Vagina (tissue), 2 donors: ENCODE results near the gene TJAP1. TPM values are rescaled to one million over a fixed set of nuclear protein-coding genes. Genes with fewer than 3 reads are reported as not detected.

ENCODE experiments used
- DNase-seq, 2 donors: peaks; one replicate each; pipeline ENCODE4 v3.0.0-alpha.2; 2017; ENCODE audit errors: extremely low spot score in 2 of 2
- H3K27ac ChIP-seq: fragments of 200-600 bp; sonication (generic); one replicate; pipeline ENCODE4 v1.5.1; 2019
- H3K27me3 ChIP-seq: fragments of 200-600 bp; sonication (generic); one replicate; pipeline ENCODE4 v1.5.1; 2019
- H3K36me3 ChIP-seq, 2 donors: fragments of 200-600 bp; sonication (generic); one replicate each; pipeline ENCODE4 v1.5.1; 2017 to 2019
- H3K4me1 ChIP-seq: fragments of 200-600 bp; sonication (generic); one replicate; pipeline ENCODE4 v1.5.1; 2019
- H3K4me3 ChIP-seq, 2 donors: fragments of 200-600 bp; sonication (generic); 1 replicate in 1 of 2; 2 replicates in 1 of 2; pipeline ENCODE4 v1.5.1; 2016 to 2019
- H3K9me3 ChIP-seq: fragments of 200-600 bp; sonication (generic); one replicate; pipeline ENCODE4 v1.5.1; 2019
- POLR2A ChIP-seq, 2 donors: fragments of 450-650 bp; IDR thresholded peaks; one replicate each; pipeline ENCODE4 v1.6.1; 2017; ENCODE audit warnings: antibody characterized with exemption in 2 of 2, mild to moderate bottlenecking in 2 of 2, moderate library complexity in 2 of 2
- POLR2AphosphoS5 ChIP-seq, 2 donors: sonication (generic); formaldehyde crosslinking; IDR thresholded peaks; one replicate each; pipeline ENCODE4 v1.9.0; 2017; ENCODE audit warnings: antibody characterized with exemption in 2 of 2, mild to moderate bottlenecking in 2 of 2, low read depth in 1 of 2; ENCODE audit not compliant: insufficient read depth in 1 of 2
- intact Hi-C: fragments of 100-400 bp; cut with DNase I; formaldehyde crosslinking; loops from one replicate; pipeline ENCODE4 v1.15.1; 2023
- total RNA-seq: library from RNA; depleted of rRNA; stranded (reverse); fragments of >200 nt; gene quantifications from one replicate; pipeline ENCODE4 v1.2.3, GENCODE V29; 2016
- TF ChIP-seq, protein P1 (sequence below), 3 experiments: fragments of 450-650 bp in 2 of 3; fragments of 200-600 bp in 1 of 3; sonication (generic) in 1 of 3; IDR thresholded peaks; one replicate each; pipeline ENCODE4 v1.5.1; 2017 to 2019; ENCODE audit warnings: antibody characterized with exemption in 3 of 3, mild to moderate bottlenecking in 2 of 3, moderate library complexity in 2 of 3

TJAP1 gene
- total RNA-seq, 1 donor from 2014 or later = 27.5 TPM

DNA sequence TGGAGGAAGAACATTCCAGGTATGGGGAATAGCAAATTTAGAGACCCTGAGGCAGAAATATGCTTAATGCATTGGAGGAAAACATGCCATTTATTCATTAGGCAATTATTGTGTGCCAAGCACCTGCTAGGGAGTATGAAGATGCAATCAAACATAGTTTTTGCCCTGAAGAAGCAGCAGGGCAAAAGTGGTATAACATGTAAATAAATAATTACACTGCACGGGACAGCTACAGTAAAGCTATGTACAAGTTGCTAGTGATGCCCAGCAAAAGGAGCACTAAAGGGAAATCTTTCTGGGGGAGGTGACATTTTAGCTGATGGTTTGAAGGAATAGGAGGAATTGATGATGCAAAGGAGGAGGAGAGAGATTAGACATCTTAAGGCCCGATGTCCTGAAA, 624 bp upstream of the TJAP1 start:
- no peaks in the 10 kb centered on the region for H3K9me3 ChIP-seq
- H3K4me1 ChIP-seq = peaks cover 38% of the 10 kb centered on the region
- no peaks in the 10 kb centered on the region for H3K36me3 ChIP-seq
- peak overlapping the region; percentile 90 for H3K27ac ChIP-seq
- TF ChIP-seq POLR2AphosphoS5 (IDR thresholded peaks at IDR 0.05; ENCODE audit: insufficient read depth in 1 of 2, low read depth in 1 of 2) (no peak), POLR2A (IDR thresholded peaks at IDR 0.05) (no peak)
- TF ChIP-seq, protein P1, sequence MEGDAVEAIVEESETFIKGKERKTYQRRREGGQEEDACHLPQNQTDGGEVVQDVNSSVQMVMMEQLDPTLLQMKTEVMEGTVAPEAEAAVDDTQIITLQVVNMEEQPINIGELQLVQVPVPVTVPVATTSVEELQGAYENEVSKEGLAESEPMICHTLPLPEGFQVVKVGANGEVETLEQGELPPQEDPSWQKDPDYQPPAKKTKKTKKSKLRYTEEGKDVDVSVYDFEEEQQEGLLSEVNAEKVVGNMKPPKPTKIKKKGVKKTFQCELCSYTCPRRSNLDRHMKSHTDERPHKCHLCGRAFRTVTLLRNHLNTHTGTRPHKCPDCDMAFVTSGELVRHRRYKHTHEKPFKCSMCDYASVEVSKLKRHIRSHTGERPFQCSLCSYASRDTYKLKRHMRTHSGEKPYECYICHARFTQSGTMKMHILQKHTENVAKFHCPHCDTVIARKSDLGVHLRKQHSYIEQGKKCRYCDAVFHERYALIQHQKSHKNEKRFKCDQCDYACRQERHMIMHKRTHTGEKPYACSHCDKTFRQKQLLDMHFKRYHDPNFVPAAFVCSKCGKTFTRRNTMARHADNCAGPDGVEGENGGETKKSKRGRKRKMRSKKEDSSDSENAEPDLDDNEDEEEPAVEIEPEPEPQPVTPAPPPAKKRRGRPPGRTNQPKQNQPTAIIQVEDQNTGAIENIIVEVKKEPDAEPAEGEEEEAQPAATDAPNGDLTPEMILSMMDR (IDR thresholded peaks at IDR 0.05) = no peak
- DNase-seq = no peak
- H3K4me3 ChIP-seq = peak overlapping the region; percentile 67 to 90
- no peaks in the 10 kb centered on the region for H3K27me3 ChIP-seq
- intact Hi-C loops = no loop called here

DNA sequence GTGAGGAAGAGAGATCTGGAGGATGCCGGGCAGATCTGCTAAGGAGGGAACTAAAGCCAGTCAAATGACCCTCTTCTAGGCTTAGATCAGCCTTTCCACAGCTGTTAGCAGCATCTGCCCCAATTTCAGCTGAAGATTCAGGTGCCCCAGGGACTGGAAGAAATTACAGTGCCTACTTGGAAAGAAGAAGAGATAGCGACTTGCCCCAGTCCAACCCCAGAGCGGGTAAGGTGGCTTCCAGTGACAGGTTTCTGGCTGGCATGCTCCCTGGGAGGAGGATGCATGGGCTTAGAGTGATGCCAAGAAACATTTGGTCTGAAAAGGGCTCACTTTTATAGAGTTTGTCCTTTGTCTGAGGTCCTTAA, 620 bp downstream of the TJAP1 start:
- intact Hi-C loops = no loop called here
- Histone ChIP-seq H3K4me3 (peak overlapping the region; percentile 67 to 90), H3K9me3 (no peaks in the 10 kb centered on the region), H3K27me3 (no peaks in the 10 kb centered on the region), H3K4me1 (peaks cover 47% of the 10 kb centered on the region), H3K27ac (peak overlapping the region; percentile 90), H3K36me3 (no peaks in the 10 kb centered on the region)
- no peak for TF ChIP-seq POLR2AphosphoS5 (IDR thresholded peaks at IDR 0.05; ENCODE audit: insufficient read depth in 1 of 2, low read depth in 1 of 2)
- TF ChIP-seq POLR2A (IDR thresholded peaks at IDR 0.05) = no peak
- TF ChIP-seq, protein P1 (IDR thresholded peaks at IDR 0.05) = no peak
- DNase-seq = no peak

DNA sequence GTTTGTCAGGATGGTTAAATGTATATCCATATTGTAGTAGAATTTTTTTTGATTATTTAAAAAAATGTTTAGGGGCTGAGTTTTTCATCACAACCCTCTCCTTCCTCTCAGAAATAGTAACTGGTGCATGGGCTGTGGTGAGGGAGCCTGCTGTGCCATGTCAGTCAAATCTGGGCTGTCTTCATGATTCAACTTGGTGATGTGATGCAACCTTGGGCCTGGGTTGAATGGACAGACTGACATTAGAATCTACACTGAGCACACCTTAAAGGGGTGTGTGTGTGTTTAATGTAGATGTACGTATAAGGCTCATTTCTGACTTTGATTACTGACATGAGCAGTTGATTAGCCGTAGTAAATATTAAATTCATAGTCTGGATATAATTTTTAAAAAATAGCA, 3.7 kb downstream of the TJAP1 start:
- no peak overlapping the region for H3K27ac ChIP-seq
- no peaks in the 10 kb centered on the region for H3K27me3 ChIP-seq
- H3K9me3 ChIP-seq = no peaks in the 10 kb centered on the region
- intact Hi-C loops = no loop called here
- H3K4me3 ChIP-seq = no peak overlapping the region
- H3K4me1 ChIP-seq = peaks cover 47% of the 10 kb centered on the region
- TF ChIP-seq POLR2AphosphoS5 (IDR thresholded peaks at IDR 0.05; ENCODE audit: insufficient read depth in 1 of 2, low read depth in 1 of 2) = no peak
- TF ChIP-seq, protein P1 (IDR thresholded peaks at IDR 0.05) = no peak
- no peak for TF ChIP-seq POLR2A (IDR thresholded peaks at IDR 0.05)
- DNase-seq = no peak
- H3K36me3 ChIP-seq = no peaks in the 10 kb centered on the region

DNA sequence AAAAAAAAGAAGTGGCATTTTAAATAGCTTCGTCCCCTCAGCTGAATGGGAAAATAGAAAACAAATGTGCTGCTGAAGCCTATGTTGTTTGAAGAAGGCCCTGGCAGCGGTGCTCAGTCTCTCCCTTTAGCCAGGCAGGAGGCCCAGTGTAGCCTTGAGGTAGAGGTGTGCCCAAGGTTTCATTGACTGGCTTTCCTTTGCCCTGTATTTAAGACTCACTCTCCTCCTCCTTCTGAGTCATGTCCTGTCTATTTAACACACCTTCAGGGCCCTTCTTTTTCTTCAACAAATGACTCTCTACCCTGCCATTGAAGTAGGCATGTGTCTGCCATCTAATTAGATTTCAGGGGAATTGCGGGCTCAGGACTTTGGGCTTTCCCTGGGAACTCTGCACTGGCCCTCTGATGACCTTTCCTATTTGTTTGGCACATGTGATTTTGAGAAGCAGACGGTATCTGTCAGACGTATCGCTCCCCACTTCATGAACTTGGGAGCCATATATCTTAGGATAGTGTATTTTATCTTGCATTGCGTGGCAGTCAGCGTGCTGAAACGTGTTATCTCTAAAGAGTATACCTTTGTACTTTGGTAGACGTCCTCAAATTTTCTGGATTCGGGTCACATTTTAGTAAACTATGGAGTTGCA, 4.3 kb downstream of the TJAP1 start:
- TF ChIP-seq, protein P1 (IDR thresholded peaks at IDR 0.05) = no peak
- no peak for TF ChIP-seq POLR2A (IDR thresholded peaks at IDR 0.05)
- TF ChIP-seq POLR2AphosphoS5 (IDR thresholded peaks at IDR 0.05; ENCODE audit: insufficient read depth in 1 of 2, low read depth in 1 of 2) = no peak
- Histone ChIP-seq H3K4me3 (no peak overlapping the region), H3K27ac (no peak overlapping the region), H3K4me1 (peaks cover 47% of the 10 kb centered on the region), H3K9me3 (no peaks in the 10 kb centered on the region), H3K36me3 (no peaks in the 10 kb centered on the region), H3K27me3 (no peaks in the 10 kb centered on the region)
- no peak for DNase-seq
- intact Hi-C loops = no loop called here

DNA sequence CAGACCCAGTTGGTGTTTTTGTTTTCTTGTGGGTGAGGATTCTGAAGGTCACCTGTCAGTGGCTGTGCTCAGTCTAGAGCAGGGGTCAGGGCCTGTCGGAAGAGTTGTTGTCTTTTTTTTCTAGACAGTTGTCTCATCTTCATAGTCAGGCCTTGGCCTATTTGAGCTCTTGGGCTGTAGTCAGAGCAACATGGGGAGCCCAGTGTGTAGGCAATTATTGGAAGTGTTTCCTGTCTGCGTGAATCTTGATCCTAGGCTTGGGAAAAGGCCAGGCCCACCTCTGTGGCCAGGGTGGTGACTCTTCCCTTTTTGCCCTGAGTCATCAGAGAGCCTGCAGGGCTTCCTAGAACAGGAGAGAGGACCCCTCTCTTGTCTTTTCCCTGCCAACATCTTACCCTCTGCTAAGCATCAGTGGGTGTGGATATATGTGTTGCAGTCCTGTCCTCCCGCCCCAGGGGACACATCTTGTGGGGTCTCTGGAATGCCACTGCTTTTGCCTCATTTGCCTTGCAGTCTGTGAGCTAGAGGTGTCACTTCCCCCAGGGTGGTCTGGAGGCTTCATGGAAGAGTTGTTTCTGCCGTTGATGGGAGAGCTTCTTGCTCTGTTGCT, 11.4 kb downstream of the TJAP1 start:
- H3K4me3 ChIP-seq = no peak overlapping the region
- no peak for TF ChIP-seq POLR2A (IDR thresholded peaks at IDR 0.05)
- no peaks in the 10 kb centered on the region for H3K9me3 ChIP-seq
- DNase-seq = no peak
- H3K27ac ChIP-seq = no peak overlapping the region
- no peaks in the 10 kb centered on the region for H3K36me3 ChIP-seq
- no peaks in the 10 kb centered on the region for H3K27me3 ChIP-seq
- intact Hi-C loops = no loop called here
- peaks cover 19% of the 10 kb centered on the region for H3K4me1 ChIP-seq
